ENCODE data around the gene SH3BP5.

DNA sequence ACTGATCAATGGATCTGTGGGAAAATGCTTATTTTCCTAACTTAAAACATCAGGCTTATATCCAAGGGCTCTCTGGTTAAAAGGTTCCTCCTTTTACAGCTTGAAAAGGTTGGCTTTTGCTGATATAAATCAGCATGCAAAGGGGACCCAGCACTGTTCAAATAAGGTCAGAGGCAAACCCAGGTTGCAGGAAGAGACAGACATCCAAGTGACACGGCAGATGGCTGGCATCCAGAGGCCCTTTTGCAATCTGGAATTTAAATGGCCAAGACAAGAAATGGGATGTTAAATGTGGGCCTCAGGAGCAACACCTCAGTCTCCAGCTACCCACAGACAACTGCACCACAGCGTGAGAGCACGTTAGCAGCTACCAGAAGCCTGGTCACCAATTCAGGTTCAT is 6.3 kb downstream of the SH3BP5 start:
- TF ChIP-seq, protein P1, sequence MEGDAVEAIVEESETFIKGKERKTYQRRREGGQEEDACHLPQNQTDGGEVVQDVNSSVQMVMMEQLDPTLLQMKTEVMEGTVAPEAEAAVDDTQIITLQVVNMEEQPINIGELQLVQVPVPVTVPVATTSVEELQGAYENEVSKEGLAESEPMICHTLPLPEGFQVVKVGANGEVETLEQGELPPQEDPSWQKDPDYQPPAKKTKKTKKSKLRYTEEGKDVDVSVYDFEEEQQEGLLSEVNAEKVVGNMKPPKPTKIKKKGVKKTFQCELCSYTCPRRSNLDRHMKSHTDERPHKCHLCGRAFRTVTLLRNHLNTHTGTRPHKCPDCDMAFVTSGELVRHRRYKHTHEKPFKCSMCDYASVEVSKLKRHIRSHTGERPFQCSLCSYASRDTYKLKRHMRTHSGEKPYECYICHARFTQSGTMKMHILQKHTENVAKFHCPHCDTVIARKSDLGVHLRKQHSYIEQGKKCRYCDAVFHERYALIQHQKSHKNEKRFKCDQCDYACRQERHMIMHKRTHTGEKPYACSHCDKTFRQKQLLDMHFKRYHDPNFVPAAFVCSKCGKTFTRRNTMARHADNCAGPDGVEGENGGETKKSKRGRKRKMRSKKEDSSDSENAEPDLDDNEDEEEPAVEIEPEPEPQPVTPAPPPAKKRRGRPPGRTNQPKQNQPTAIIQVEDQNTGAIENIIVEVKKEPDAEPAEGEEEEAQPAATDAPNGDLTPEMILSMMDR (IDR thresholded peaks at IDR 0.05) = no peak
- TF ChIP-seq POLR2A (IDR thresholded peaks at IDR 0.05) = no peak

Measured in thyroid gland (tissue), 4 donors.